ENCODE data around the gene GSG1. TPM values are rescaled to one million over a fixed set of nuclear protein-coding genes. Genes with fewer than 3 reads are reported as not detected.

Gene GSG1
- total RNA-seq, 1 experiment from 2014 or later = 0.22 TPM

GRCh38 chr12:13119826-13120225 is 16.4 kb upstream of the GSG1 start:
- no peak overlapping the region for H3K56ac ChIP-seq (ENCODE audit: insufficient read length, low read depth, low read length)
- no peaks in the 10 kb centered on the region for H3K27me3 ChIP-seq (ENCODE audit: insufficient read depth, low read length)
- H2BK15ac ChIP-seq (ENCODE audit: low read depth, low read length) = no peak overlapping the region
- H2BK12ac ChIP-seq (ENCODE audit: insufficient read length, low read depth, low read length) = no peak overlapping the region
- no peak overlapping the region for H3K4me2 ChIP-seq (ENCODE audit: insufficient read depth, insufficient read length, low read length)
- no CpG with 5 or more reads among the region's 2 CpGs for WGBS (ENCODE audit: extremely low coverage, insufficient read length, low lambda C conversion rate)
- no peak overlapping the region for H3K14ac ChIP-seq (ENCODE audit: insufficient read depth, low read length)
- no peaks in the 10 kb centered on the region for H3K79me2 ChIP-seq (ENCODE audit: insufficient read depth, low read length)
- H3K23ac ChIP-seq (ENCODE audit: insufficient read length, low read depth, low read length) = no peak overlapping the region
- no peaks in the 10 kb centered on the region for H3K79me1 ChIP-seq (ENCODE audit: insufficient read depth, low read depth, low read length, poor library complexity, severe bottlenecking)
- H2BK5ac ChIP-seq (ENCODE audit: insufficient read length, low read length) = no peak overlapping the region
- Mint-ChIP-seq H3K4me3 (no peak overlapping the region), H3K27ac (no peak overlapping the region), H3K27me3 (ENCODE audit: low read depth) (no peaks in the 10 kb centered on the region; the same call in 1 of the 2 replicates), H3K4me1 (peaks cover 26% of the 10 kb centered on the region in 2 experiments), H3K9me3 (no peaks in the 10 kb centered on the region), H3K36me3 (ENCODE audit: insufficient read depth in 1 of 3, low read depth in 3 of 3) (no peaks in the 10 kb centered on the region; a peak in 1 of 7 replicates)
- H3T11ph ChIP-seq (ENCODE audit: low read length) = no peak overlapping the region
- no peak overlapping the region for H4K91ac ChIP-seq (ENCODE audit: insufficient read length, low read depth, low read length)
- no peaks in the 10 kb centered on the region for H3K23me2 ChIP-seq (ENCODE audit: insufficient read length, low read depth, low read length, poor library complexity, severe bottlenecking)
- H3K9ac ChIP-seq (ENCODE audit: extremely low read depth, insufficient read length, low read length) = no peak overlapping the region
- no peak overlapping the region for H2BK120ac ChIP-seq (ENCODE audit: low read depth, low read length, poor library complexity, severe bottlenecking)
- H3K9me3 ChIP-seq (ENCODE audit: control insufficient read depth, low read depth, low read length) = no peaks in the 10 kb centered on the region
- no peak for DNase-seq
- H2AFZ ChIP-seq (ENCODE audit: low read length) = no peak overlapping the region
- H3K18ac ChIP-seq (ENCODE audit: insufficient read length, low read depth, low read length) = no peak overlapping the region
- H3K4ac ChIP-seq (ENCODE audit: low read depth, low read length) = no peak overlapping the region
- H2BK20ac ChIP-seq (ENCODE audit: low read depth, low read length, poor library complexity, severe bottlenecking) = no peak overlapping the region
- no peak overlapping the region for H3K27ac ChIP-seq (ENCODE audit: insufficient read length, low read depth, low read length)
- no peak overlapping the region for H4K5ac ChIP-seq (ENCODE audit: insufficient read length, low read depth, low read length)
- H4K8ac ChIP-seq (replicated peaks; ENCODE audit: insufficient read length, low read depth, low read length) = no peak overlapping the region
- H3K4me1 ChIP-seq (ENCODE audit: insufficient read depth, low read length) = peaks cover 4% of the 10 kb centered on the region; the same call in 1 of the 2 replicates
- TF ChIP-seq CTCF (conservative IDR thresholded peaks at IDR 0.05) = no peak
- no peak overlapping the region for H2AK5ac ChIP-seq (ENCODE audit: insufficient read length, low read length)
- H4K20me1 ChIP-seq (ENCODE audit: control insufficient read depth, insufficient read depth, insufficient read length) = no peaks in the 10 kb centered on the region
